ENCODE data around the gene TCERG1L. TPM values are rescaled to one million over a fixed set of nuclear protein-coding genes. Genes with fewer than 3 reads are reported as not detected.
A peak's percentile ranks its signal among the peaks of the same experiment; 100 is the strongest.

Gene TCERG1L
- total RNA-seq, 2 donors from 2014 or later, result 1.6 to 4.5 TPM

DNA sequence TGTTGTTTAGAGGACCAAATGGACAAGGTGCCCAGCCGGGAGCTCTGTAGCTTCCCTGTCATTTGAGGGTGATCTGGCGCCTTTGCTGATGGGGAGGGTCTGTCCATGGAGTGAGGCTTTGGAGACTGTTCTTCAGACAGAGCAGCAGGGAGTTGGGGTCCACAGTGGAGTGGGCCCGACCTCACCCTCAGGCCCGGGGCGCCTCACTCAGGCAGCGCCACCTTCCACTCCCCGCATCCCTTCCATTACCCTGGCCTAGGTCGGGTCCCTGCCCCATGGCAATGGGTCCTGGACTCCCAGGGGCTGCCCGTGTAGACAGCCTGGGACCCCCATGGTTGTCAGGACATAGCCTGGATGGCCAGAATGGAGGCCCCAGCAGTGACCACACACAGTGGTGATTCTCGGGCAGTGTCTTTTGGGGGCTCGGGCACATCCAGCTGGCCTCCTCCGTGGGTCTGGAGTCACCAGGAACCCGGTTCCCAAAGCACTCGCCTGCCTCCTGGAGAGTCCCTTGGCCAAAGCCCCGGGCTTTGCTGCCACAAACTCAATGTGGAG, 38.5 kb downstream of the TCERG1L start:
- H3K27ac ChIP-seq (ENCODE audit: low read depth, low read length), result no peak overlapping the region
- H3K4me1 ChIP-seq (ENCODE audit: control insufficient read depth, insufficient read depth, low read length), result peaks cover 5% of the 10 kb centered on the region
- DNase-seq, result no peak
- no peaks in the 10 kb centered on the region for H3K36me3 ChIP-seq (ENCODE audit: control insufficient read depth, insufficient read depth, low read length)
- H3K4me1 Mint-ChIP-seq, result peaks cover 30% of the 10 kb centered on the region
- H3K9ac ChIP-seq (ENCODE audit: extremely low read depth, low read length, poor library complexity, severe bottlenecking), result no peak overlapping the region
- peaks cover 10% of the 10 kb centered on the region for H3K27me3 Mint-ChIP-seq (ENCODE audit: insufficient read depth)
- no peaks in the 10 kb centered on the region for H3K27me3 ChIP-seq (ENCODE audit: control insufficient read depth, insufficient read depth, low read length, poor library complexity, severe bottlenecking)
- H3K4me3 Mint-ChIP-seq, result no peak overlapping the region
- no peak for TF ChIP-seq CTCF (conservative IDR thresholded peaks at IDR 0.05)
- H3K27ac Mint-ChIP-seq, result no peak overlapping the region
- H3K36me3 Mint-ChIP-seq (ENCODE audit: low read depth), result no peaks in the 10 kb centered on the region
- no peaks in the 10 kb centered on the region for H3K9me3 Mint-ChIP-seq
- WGBS, 2 experiments (ENCODE audit: insufficient coverage in 1 of 2, insufficient read length in 1 of 2), result 90 to 93% methylated on average over 8 to 15 of the region's 15 CpGs
- no peaks in the 10 kb centered on the region for H3K9me3 ChIP-seq (ENCODE audit: control insufficient read depth, low read length)
- no peak overlapping the region for H3K4me3 ChIP-seq (ENCODE audit: low read length)

DNA sequence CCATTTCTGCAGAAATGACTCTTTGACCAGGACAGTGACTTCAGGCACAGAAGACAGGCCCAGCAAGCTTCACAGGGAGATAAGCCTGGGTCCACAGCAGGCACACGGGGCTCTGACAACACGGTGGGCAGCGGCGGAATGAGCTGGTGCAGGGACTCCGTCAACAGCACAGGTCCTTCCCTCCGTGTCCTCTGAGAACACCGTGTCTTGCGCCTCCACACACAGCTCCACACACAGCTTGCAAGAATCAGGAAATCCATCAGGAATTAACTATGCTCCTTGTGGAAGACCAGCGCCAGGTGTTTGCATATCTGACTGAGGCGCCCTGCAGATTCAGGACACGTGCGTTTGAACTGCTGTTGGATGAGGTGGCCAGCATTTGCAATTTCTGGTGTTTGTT, 39.6 kb downstream of the TCERG1L start:
- H3K27me3 Mint-ChIP-seq (ENCODE audit: insufficient read depth), result peaks cover 12% of the 10 kb centered on the region

DNA sequence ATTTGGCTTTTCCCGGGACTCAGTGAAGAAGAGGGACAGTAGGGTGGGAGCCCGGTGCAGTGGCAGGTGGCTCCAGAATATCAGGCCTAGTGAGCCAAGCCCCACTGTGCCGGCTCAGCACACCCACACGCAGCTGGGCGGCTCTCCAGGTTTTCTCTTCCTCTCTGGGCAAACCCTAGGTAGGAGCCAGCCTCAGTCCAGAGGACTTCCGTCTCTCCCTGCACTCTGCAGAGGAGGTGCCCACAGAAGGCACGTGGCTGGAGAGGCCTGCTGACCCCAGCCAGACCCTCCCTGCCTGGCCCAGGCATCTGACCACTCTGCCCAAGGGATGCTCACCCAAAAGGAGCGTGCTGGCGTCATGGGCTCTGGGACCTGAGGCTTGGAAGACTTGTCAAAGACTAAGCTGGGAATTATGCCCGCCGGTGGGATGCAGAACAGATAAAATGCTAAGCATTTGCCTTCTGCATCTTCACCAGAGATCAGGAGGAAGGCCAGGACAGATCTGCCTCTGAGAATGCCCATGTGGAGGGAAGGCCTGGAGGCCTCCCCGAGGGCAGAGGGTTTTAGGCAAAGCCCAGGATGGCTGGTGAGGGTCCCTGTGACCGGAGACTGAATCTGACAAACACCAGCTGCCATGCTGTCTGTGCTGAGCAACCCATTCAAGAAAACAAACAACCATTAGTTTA, 40.2 kb downstream of the TCERG1L start:
- Histone ChIP-seq H3K4me3 (ENCODE audit: low read length) (no peak overlapping the region), H3K9ac (ENCODE audit: extremely low read depth, low read length, poor library complexity, severe bottlenecking) (no peak overlapping the region), H3K27ac (ENCODE audit: low read depth, low read length) (no peak overlapping the region), H3K36me3 (ENCODE audit: control insufficient read depth, insufficient read depth, low read length) (no peaks in the 10 kb centered on the region), H3K27me3 (ENCODE audit: control insufficient read depth, insufficient read depth, low read length, poor library complexity, severe bottlenecking) (no peaks in the 10 kb centered on the region), H3K4me1 (ENCODE audit: control insufficient read depth, insufficient read depth, low read length) (peaks cover 5% of the 10 kb centered on the region), H3K9me3 (ENCODE audit: control insufficient read depth, low read length) (no peaks in the 10 kb centered on the region)
- no peak for TF ChIP-seq CTCF (conservative IDR thresholded peaks at IDR 0.05)
- 88 to 92% methylated on average over 8 to 13 of the region's 13 CpGs for WGBS, 2 experiments (ENCODE audit: insufficient coverage in 1 of 2, insufficient read length in 1 of 2)
- peaks cover 30% of the 10 kb centered on the region for H3K4me1 Mint-ChIP-seq
- H3K36me3 Mint-ChIP-seq (ENCODE audit: low read depth), result no peaks in the 10 kb centered on the region
- H3K4me3 Mint-ChIP-seq, result no peak overlapping the region
- H3K27me3 Mint-ChIP-seq (ENCODE audit: insufficient read depth), result peaks cover 12% of the 10 kb centered on the region
- H3K27ac Mint-ChIP-seq, result no peak overlapping the region
- DNase-seq, result peak; percentile 24
- no peaks in the 10 kb centered on the region for H3K9me3 Mint-ChIP-seq

More for the DNA sequence above, 39.6 kb downstream of the TCERG1L start:
- Histone ChIP-seq H3K4me1 (ENCODE audit: control insufficient read depth, insufficient read depth, low read length) (peaks cover 5% of the 10 kb centered on the region), H3K36me3 (ENCODE audit: control insufficient read depth, insufficient read depth, low read length) (no peaks in the 10 kb centered on the region), H3K9me3 (ENCODE audit: control insufficient read depth, low read length) (no peaks in the 10 kb centered on the region), H3K9ac (ENCODE audit: extremely low read depth, low read length, poor library complexity, severe bottlenecking) (no peak overlapping the region), H3K4me3 (ENCODE audit: low read length) (no peak overlapping the region), H3K27ac (ENCODE audit: low read depth, low read length) (no peak overlapping the region), H3K27me3 (ENCODE audit: control insufficient read depth, insufficient read depth, low read length, poor library complexity, severe bottlenecking) (no peaks in the 10 kb centered on the region)
- no peak for TF ChIP-seq CTCF (conservative IDR thresholded peaks at IDR 0.05)
- peak; percentile 35 for DNase-seq
- H3K36me3 Mint-ChIP-seq (ENCODE audit: low read depth), result no peaks in the 10 kb centered on the region
- no peaks in the 10 kb centered on the region for H3K9me3 Mint-ChIP-seq
- no peak overlapping the region for H3K27ac Mint-ChIP-seq
- H3K4me3 Mint-ChIP-seq, result no peak overlapping the region
- H3K4me1 Mint-ChIP-seq, result peaks cover 30% of the 10 kb centered on the region
- WGBS, 2 experiments (ENCODE audit: insufficient coverage in 1 of 2, insufficient read length in 1 of 2), result 91 to 97% methylated on average over 10 to 12 of the region's 12 CpGs

Measured in endodermal cell (in vitro differentiated cells).